ENCODE data around the gene PPP6R3. TPM values are rescaled to one million over a fixed set of nuclear protein-coding genes. Genes with fewer than 3 reads are reported as not detected.

Gene PPP6R3
- total and polyA plus RNA-seq, 2 donors (not counting 3 experiments of a cell fraction or from before 2014, with no cell fraction given), result 31.7 to 98.8 TPM

DNA sequence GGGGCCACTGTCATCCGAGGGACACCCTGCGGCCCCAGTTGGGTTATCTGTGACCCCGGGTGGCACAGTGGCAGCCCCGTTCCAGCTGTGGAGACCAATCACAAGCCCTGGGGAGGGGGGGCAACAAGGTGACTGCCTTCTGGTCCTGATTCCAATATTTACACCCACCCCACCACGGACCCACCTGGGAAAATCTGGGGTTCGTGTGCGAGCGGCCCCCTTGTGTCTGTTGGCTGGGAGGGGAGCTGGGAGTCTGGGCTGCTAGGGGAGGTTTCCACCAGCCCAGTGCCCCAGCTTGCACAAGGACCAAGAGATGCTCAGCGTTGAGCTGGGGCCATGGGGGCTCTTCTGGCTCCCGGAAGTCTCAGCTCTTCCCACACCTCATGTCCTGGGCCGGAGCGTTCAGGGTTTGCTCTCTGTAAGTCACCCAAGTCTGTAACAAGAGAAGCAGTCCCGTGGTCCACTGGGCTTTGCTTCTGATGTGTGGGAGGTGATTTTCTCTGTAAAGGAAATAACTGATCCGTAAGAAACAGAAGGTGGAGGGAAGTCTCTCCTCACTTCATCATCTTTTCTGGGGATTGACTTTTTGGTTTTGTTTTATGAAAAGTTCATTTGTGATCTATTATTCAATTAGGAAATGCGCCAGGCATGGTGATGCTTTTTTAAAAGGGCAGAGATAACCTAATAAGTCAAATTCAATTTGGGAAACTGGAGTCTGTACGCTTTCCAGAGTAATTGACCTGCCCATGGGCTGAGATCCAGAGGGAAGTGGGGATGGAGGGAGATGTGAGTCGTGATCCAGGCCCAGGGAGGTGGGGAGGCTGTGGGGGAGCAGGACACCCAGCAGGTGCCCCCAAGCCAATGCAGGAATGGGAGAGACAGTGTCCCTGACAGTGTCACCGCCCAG lies 201.4 kb downstream of the PPP6R3 start:
- FAIRE-seq (no peak), DNase-seq (ENCODE audit: low read depth, low spot score) (no peak)
- Histone ChIP-seq H2AFZ (ENCODE audit: low read depth, low read length) (no peak overlapping the region), H3K4me3 (replicated peaks in 1 of 3; ENCODE audit: insufficient read depth in 1 of 3, low read depth in 1 of 3, low read length in 3 of 3) (no peak overlapping the region), H3K4me1 (ENCODE audit: control insufficient read depth, extremely low read depth, insufficient read depth, low read length) (peaks cover 4% of the 10 kb centered on the region), H3K9ac (replicated peaks; ENCODE audit: extremely low read depth, insufficient read depth, low read length) (no peak overlapping the region), H3K27ac (ENCODE audit: insufficient read depth, low read depth, low read length) (no peak overlapping the region), H3K4me2 (ENCODE audit: insufficient read depth, low read length) (no peak overlapping the region), H3K36me3 (ENCODE audit: control insufficient read depth in 2 of 2, extremely low read depth in 1 of 2, insufficient read depth in 2 of 2, low read length in 2 of 2) (no peaks in the 10 kb centered on the region), H3K79me2 (ENCODE audit: control insufficient read depth, insufficient read depth, low read length) (no peaks in the 10 kb centered on the region), H3K9me1 (replicated peaks; ENCODE audit: control insufficient read depth, extremely low read depth, insufficient read depth, low read length) (no peaks in the 10 kb centered on the region), H4K20me1 (replicated peaks; ENCODE audit: control insufficient read depth, extremely low read depth, insufficient read depth, low read length) (no peaks in the 10 kb centered on the region), H3K9me3 (replicated peaks; ENCODE audit: control insufficient read depth, insufficient read depth, low read length) (no peaks in the 10 kb centered on the region), H3K27me3 (ENCODE audit: control insufficient read depth in 2 of 2, insufficient read depth in 2 of 2, low read length in 2 of 2) (no peaks in the 10 kb centered on the region)
- no TSS peak for BruUV-seq (replicated peaks)
- POLR2A ChIA-PET, result no interaction called here
- dilution Hi-C loops (cut with MboI; ENCODE audit: extremely low pct_ligation_motif_present, low sequenced_read_pairs) (no loop called here), intact Hi-C loops (cut with micrococcal nuclease) (no loop called here)
- CTCF ChIA-PET, result no interaction called here
- TF ChIP-seq POLR2A (IDR thresholded peaks at IDR 0.05; ENCODE audit: low read depth, low read length), result no peak
- TF ChIP-seq, protein P1, sequence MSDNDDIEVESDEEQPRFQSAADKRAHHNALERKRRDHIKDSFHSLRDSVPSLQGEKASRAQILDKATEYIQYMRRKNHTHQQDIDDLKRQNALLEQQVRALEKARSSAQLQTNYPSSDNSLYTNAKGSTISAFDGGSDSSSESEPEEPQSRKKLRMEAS (IDR thresholded peaks at IDR 0.05; ENCODE audit: insufficient read depth, insufficient read length), result no peak
- no peak for TF ChIP-seq JUN (IDR thresholded peaks at IDR 0.05; ENCODE audit: borderline replicate concordance, insufficient read depth, insufficient read length, low read depth)
- no peak for TF ChIP-seq POLR2AphosphoS5 (IDR thresholded peaks at IDR 0.05; ENCODE audit: insufficient read depth, low read depth, low read length)
- TF ChIP-seq MYC (IDR thresholded peaks at IDR 0.05; ENCODE audit: low read depth, low read length), result no peak
- TF ChIP-seq, protein P2, sequence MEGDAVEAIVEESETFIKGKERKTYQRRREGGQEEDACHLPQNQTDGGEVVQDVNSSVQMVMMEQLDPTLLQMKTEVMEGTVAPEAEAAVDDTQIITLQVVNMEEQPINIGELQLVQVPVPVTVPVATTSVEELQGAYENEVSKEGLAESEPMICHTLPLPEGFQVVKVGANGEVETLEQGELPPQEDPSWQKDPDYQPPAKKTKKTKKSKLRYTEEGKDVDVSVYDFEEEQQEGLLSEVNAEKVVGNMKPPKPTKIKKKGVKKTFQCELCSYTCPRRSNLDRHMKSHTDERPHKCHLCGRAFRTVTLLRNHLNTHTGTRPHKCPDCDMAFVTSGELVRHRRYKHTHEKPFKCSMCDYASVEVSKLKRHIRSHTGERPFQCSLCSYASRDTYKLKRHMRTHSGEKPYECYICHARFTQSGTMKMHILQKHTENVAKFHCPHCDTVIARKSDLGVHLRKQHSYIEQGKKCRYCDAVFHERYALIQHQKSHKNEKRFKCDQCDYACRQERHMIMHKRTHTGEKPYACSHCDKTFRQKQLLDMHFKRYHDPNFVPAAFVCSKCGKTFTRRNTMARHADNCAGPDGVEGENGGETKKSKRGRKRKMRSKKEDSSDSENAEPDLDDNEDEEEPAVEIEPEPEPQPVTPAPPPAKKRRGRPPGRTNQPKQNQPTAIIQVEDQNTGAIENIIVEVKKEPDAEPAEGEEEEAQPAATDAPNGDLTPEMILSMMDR (IDR thresholded peaks at IDR 0.05; ENCODE audit: extremely low read depth in 1 of 2, insufficient read depth in 1 of 2, low read depth in 1 of 2, low read length in 2 of 2), result no peak
- TF ChIP-seq FOS (IDR thresholded peaks at IDR 0.05; ENCODE audit: borderline replicate concordance, insufficient read depth, low read length), result no peak
- no peak for TF ChIP-seq GATA2 (IDR thresholded peaks at IDR 0.05; ENCODE audit: insufficient read depth, insufficient read length, low read depth, low read length)
- TF ChIP-seq EZH2 (IDR thresholded peaks at IDR 0.05; ENCODE audit: borderline replicate concordance, low read depth, low read length, severe bottlenecking), result no peak

Data from endothelial cell of umbilical vein (primary cell).